Keratinocyte (primary cell): ENCODE data around the gene KIAA0825.

Source experiments
- EZH2 ChIP-seq: IDR thresholded peaks from one replicate; pipeline ENCODE4 v1.6.1; 2012; ENCODE audit warnings: inconsistent platforms, mild to moderate bottlenecking, low read length, moderate library complexity
- TF ChIP-seq, protein P1 (sequence below), 3 experiments: IDR thresholded peaks in 1 of 3; conservative IDR thresholded peaks in 1 of 3; optimal IDR thresholded peaks in 1 of 3; 2 replicates in 2 of 3; 3 replicates in 1 of 3; pipeline versions ENCODE3 to v1.5.1; 2011; ENCODE audit warnings: low read length in 3 of 3, mild to moderate bottlenecking in 3 of 3, moderate library complexity in 2 of 3, control low read depth in 1 of 3, inconsistent platforms in 1 of 3; ENCODE audit not compliant: insufficient read depth in 2 of 3; ENCODE audit errors: extremely low read depth in 1 of 3

GRCh38 chr5:94366811-94367210, 251.6 kb downstream of the KIAA0825 start:
- TF ChIP-seq, protein P1, sequence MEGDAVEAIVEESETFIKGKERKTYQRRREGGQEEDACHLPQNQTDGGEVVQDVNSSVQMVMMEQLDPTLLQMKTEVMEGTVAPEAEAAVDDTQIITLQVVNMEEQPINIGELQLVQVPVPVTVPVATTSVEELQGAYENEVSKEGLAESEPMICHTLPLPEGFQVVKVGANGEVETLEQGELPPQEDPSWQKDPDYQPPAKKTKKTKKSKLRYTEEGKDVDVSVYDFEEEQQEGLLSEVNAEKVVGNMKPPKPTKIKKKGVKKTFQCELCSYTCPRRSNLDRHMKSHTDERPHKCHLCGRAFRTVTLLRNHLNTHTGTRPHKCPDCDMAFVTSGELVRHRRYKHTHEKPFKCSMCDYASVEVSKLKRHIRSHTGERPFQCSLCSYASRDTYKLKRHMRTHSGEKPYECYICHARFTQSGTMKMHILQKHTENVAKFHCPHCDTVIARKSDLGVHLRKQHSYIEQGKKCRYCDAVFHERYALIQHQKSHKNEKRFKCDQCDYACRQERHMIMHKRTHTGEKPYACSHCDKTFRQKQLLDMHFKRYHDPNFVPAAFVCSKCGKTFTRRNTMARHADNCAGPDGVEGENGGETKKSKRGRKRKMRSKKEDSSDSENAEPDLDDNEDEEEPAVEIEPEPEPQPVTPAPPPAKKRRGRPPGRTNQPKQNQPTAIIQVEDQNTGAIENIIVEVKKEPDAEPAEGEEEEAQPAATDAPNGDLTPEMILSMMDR (optimal IDR thresholded peaks at IDR 0.05 in 1 of 3, IDR thresholded peaks at IDR 0.05 in 1 of 3, conservative IDR thresholded peaks at IDR 0.05 in 1 of 3; ENCODE audit: extremely low read depth in 1 of 3, insufficient read depth in 2 of 3, low read length in 3 of 3), result no peak
- no peak for TF ChIP-seq EZH2
